Measurements from ENCODE around the gene AUTS2. TPM values are rescaled to one million over a fixed set of nuclear protein-coding genes. Genes with fewer than 3 reads are reported as not detected.
A peak's percentile ranks its signal among the peaks of the same experiment; 100 is the strongest.

Gene AUTS2
- total RNA-seq, 1 donor from 2014 or later, result 94.1 TPM

DNA sequence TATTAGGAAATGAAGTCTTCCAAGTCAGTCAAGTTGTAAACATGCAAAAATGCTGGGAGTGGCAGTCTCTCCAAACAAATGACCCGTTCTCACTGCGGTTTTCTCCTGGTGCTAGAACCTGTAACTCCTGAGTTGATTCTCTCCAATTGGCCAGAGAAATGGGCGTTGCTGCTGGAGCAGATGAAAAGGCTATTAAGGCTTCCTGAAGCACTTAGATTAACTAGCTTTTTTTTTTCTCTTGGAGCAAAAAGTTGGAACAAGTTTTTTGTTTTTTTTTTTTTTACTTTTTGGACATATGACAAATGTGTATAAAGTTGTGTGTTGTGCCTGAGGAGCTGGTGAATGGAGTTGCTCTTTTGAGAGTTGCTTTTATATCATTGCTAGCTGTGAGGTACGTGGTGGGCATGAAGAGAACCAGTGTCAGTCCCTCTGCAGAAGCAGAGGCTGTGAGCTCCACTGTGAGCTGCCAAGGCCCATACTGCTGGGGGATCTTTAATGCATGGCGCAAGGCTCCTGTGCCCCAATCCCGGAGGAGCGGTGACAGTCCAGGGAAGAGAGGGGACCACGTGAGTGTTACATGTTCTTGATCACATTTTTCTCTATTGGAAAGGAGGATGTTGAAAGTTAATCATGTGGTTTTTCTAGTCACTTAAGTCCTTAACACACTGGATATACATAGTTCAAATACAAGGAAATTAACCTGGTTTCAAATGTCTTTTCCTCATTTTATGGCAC is 1140.0 kb downstream of the AUTS2 start:
- peaks cover 62% of the 10 kb centered on the region for H3K4me1 Mint-ChIP-seq (ENCODE audit: unreplicated experiment)
- H3K27me3 Mint-ChIP-seq, result no peaks in the 10 kb centered on the region
- peak overlapping the region; percentile 65 for H3K4me3 Mint-ChIP-seq
- peak overlapping the region; percentile 90 for H3K27ac Mint-ChIP-seq
- DNase-seq (ENCODE audit: extremely low spot score, unreplicated experiment), result no peak
- TF ChIP-seq, protein P1, sequence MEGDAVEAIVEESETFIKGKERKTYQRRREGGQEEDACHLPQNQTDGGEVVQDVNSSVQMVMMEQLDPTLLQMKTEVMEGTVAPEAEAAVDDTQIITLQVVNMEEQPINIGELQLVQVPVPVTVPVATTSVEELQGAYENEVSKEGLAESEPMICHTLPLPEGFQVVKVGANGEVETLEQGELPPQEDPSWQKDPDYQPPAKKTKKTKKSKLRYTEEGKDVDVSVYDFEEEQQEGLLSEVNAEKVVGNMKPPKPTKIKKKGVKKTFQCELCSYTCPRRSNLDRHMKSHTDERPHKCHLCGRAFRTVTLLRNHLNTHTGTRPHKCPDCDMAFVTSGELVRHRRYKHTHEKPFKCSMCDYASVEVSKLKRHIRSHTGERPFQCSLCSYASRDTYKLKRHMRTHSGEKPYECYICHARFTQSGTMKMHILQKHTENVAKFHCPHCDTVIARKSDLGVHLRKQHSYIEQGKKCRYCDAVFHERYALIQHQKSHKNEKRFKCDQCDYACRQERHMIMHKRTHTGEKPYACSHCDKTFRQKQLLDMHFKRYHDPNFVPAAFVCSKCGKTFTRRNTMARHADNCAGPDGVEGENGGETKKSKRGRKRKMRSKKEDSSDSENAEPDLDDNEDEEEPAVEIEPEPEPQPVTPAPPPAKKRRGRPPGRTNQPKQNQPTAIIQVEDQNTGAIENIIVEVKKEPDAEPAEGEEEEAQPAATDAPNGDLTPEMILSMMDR (conservative IDR thresholded peaks at IDR 0.05), result no peak
- peaks cover 4% of the 10 kb centered on the region for H3K9me3 Mint-ChIP-seq
- H3K36me3 Mint-ChIP-seq, result peaks cover 9% of the 10 kb centered on the region

DNA sequence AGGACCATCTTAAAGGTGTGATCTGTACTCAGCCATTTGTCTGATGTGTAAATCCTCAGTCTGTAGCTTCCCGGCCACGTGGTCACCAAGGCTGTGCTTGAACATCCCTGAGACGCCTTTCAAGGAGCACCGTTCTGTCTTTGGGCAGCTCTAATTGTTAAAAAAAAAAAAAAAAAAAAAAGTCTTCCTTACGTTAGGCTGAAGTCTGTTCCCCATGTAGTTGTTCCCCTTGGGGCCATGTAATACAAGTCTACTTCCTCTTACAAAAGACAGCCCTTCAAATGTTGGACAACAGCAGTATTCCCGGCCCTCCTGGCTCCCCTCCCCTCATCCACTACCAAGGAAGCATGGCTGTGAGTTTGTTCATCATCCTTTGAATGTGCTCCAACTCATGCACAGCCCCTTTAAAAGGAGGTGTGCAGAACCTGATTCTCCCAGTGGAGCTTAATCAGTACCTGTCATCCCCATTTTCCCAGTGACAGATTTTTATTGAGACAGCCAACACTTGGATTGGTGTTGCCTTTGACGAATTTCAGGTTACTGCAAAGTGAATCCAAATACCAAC is 1141.5 kb downstream of the AUTS2 start:
- Mint-ChIP-seq H3K27ac (peak overlapping the region; percentile 78), H3K4me1 (ENCODE audit: unreplicated experiment) (peaks cover 70% of the 10 kb centered on the region), H3K27me3 (no peaks in the 10 kb centered on the region), H3K36me3 (peaks cover 9% of the 10 kb centered on the region), H3K9me3 (peaks cover 4% of the 10 kb centered on the region), H3K4me3 (peak overlapping the region; percentile 46)
- TF ChIP-seq, protein P1 (conservative IDR thresholded peaks at IDR 0.05), result no peak
- no peak for DNase-seq (ENCODE audit: extremely low spot score, unreplicated experiment)

DNA sequence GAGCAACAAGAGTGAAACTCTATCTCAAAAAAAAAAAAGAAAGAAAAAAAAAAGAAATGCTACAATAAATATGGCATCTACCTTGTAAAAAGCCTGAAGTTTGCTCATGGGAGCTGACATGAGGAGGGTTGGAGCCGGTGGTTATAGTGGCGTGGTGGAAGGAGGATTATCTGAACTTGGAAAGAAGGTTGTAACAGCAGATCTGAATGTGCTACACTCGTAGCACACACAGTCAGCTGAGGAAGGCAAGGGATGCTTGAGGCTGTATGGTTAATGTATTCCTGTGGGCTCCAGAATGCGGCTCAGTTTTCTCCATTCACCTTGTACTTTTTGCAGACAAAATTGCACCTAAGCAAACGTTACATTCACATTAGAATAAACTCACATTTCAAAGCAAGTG is 1143.4 kb downstream of the AUTS2 start:
- TF ChIP-seq, protein P1 (conservative IDR thresholded peaks at IDR 0.05), result no peak
- no peak for DNase-seq (ENCODE audit: extremely low spot score, unreplicated experiment)
- Mint-ChIP-seq H3K27ac (no peak overlapping the region), H3K4me1 (ENCODE audit: unreplicated experiment) (peaks cover 56% of the 10 kb centered on the region), H3K9me3 (peaks cover 4% of the 10 kb centered on the region), H3K27me3 (no peaks in the 10 kb centered on the region), H3K36me3 (peaks cover 12% of the 10 kb centered on the region), H3K4me3 (no peak overlapping the region)

DNA sequence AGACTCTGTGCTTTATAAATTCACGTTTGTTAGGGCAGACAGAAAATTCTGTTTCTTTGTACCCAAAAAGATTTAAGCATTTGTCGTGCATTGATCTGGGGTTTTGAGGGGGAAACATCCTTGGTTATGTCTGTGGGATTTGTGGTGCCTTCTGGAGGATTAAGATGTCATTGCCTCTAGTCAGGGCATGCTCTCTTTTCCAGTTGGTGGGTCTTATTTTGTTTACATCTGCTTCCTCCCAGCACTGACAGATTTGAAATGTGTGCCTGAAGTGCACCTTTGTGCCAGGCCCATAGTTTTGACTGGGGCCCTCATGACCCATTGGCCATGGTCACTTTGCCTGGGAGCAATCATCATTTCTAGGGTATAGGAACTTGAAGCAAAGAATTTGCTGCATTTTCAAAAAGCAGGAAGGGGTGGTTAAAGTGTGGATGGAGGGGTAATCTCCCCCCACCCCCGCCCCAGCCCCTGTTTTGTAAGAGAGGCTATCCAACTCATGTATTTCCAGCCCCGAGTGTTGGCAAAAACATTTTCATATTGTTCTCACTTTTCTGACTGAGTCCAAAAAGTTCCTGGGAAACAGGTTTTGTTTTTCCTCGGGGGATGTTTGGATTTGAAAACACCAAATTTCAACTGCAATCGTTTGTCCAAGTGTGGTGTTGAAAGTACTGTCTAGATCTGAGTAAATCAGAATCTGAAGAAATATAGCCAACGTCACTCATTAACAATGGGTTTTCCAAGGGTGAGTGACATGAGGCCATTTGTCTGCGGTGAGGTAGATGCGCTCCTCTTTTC is 1145.5 kb downstream of the AUTS2 start:
- Mint-ChIP-seq H3K4me1 (ENCODE audit: unreplicated experiment) (peaks cover 40% of the 10 kb centered on the region), H3K27ac (peak overlapping the region; percentile 56), H3K27me3 (no peaks in the 10 kb centered on the region), H3K36me3 (peaks cover 9% of the 10 kb centered on the region), H3K4me3 (no peak overlapping the region), H3K9me3 (no peaks in the 10 kb centered on the region)
- no peak for DNase-seq (ENCODE audit: extremely low spot score, unreplicated experiment)
- TF ChIP-seq, protein P1 (conservative IDR thresholded peaks at IDR 0.05), result no peak

DNA sequence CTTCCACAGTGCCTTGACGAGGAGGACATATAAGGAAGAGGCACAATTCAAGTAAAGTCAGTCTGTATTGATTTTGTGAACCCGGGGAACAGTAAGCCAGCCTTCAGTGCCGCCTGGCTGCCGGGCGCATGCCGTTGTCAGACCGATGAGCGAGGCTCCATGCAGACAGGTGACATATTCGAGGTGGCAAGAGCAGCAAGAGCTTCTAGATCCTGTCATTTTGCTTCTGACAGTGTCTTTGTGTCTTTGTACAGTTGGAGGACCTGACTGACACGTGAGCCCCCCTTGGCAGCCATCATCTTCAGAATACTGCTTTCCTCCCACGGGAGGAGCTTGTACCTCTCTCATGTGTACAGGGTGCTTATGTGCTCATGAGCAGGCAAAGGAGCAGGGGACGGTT is 1146.2 kb downstream of the AUTS2 start:
- Mint-ChIP-seq H3K4me1 (ENCODE audit: unreplicated experiment) (peaks cover 34% of the 10 kb centered on the region), H3K27ac (peak overlapping the region; percentile 56), H3K4me3 (no peak overlapping the region), H3K9me3 (no peaks in the 10 kb centered on the region), H3K27me3 (no peaks in the 10 kb centered on the region), H3K36me3 (peaks cover 9% of the 10 kb centered on the region)
- TF ChIP-seq, protein P1 (conservative IDR thresholded peaks at IDR 0.05), result no peak
- DNase-seq (ENCODE audit: extremely low spot score, unreplicated experiment), result no peak
